GM19438 (cell line): ENCODE measurements around the gene PP2D1.
A peak's percentile ranks its signal among the peaks of the same experiment; 100 is the strongest.
"Not testable (repeated sequence)": the region's sequence is repeated elsewhere in the genome, so short reads cannot be mapped to it uniquely, and the experiment has no call there.

Source experiments
- ATAC-seq: cut with Tn5 transposase; IDR thresholded peaks from one replicate; pipeline ENCODE4 v1.9.1; 2021; ENCODE audit warnings: low read depth; ENCODE audit not compliant: unreplicated experiment

Gene PP2D1

DNA sequence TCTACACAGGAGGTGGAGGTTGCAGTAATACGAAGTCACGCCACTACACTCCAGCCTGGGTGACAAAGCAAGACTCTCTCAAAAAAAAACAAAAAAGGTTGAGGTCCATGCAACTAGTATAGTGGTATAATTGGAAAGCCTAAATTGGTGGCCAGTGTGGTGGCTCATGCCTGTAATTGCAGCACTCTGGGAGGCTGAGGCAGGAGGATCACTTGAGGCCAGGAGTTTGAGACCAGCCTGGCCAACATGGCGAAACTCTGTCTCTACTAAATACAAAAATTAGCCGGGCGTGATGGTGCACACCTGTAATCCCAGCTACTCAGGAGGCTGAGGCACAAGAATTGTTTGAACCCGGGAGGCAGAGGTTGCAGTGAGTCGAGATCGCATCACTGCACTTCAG, 23.2 kb downstream of the PP2D1 start:
- ATAC-seq, result not testable (repeated sequence)

DNA sequence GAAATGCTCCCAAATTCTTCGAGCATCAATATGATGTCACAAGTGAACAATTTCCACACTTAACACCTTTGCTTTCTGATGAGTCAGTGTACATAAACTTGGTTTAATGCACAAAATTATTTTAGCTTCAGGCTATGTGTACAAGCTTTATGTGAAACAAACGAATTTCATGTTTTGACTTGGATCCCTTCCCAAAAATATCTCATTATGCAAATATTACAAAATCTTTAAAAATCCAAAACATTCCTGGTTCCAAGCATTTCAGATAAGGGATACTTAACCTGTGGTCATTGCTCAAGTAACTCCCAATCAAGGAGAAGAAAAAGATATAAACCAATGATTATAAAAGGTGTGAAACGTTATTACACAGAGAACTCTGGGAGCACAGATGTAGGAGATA, 40.0 kb downstream of the PP2D1 start:
- no peak for ATAC-seq

- no peak for ATAC-seq
These were observed 41.7 kb downstream of the PP2D1 start for GRCh38 chr3:19970327-19970726.

DNA sequence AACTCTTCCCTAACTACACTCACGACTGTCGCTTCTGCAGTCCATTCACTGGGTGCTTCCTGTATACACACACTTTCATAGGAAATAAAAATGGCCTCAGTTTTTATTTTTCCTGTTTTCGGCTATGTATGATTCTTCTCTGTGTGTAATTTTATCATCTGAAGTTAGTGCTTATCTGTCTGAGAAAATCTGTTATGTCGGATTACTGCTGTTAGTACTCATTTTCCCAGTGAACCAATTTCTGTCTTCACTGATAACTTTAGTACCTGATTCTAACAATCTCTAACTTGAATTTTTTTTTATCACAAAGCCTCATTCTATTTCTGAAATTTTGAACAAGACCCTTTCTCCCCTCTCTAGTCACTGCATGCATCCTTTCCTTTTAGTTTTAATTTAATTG, 44.3 kb downstream of the PP2D1 start:
- ATAC-seq, result no peak

- ATAC-seq, result no peak
These were observed 44.9 kb downstream of the PP2D1 start for GRCh38 chr3:19967208-19967607.

DNA sequence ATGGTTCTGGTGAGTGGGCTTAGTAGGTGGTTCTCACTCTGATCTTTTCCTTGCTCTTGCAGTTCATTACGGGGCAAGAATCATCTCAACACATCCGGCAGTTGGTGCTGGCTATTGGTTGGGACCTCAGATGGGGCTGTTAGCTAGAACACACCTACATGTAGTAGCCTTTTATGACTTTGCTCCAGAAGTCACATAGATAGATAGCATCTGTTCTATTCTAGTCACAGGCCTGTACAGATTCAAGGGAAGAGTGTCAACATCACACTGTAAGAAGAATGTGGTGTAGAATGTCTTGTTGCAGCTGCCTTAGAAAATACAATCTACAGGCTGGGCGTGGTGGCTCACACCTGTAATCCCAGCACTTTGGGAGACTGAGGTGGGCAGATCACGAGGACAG, 50.1 kb downstream of the PP2D1 start:
- ATAC-seq, result no peak

- ATAC-seq, result no peak
These were observed 51.4 kb downstream of the PP2D1 start for GRCh38 chr3:19960696-19961095.

- ATAC-seq, result no peak
These were observed 52.6 kb downstream of the PP2D1 start for GRCh38 chr3:19959505-19959904.

DNA sequence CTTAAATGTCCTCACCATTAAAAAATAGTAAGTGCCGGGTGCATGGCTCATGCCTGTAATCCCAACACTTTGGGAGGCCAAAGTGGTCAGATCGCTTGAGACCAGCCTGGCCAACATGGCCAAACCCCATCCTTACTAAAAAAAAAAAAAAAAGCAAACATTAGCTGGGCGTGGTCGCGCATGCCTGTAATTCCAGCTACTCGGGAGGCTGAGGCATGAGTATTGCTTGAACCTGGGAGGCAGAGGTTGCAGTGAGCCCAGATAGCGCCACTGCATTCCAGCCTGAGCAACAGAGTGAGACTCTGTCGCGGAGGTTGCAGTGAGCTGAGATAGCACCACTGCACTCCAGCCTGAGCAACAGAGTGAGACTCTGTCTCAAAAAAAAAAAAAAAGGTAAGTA, 54.7 kb downstream of the PP2D1 start:
- not testable (repeated sequence) for ATAC-seq

DNA sequence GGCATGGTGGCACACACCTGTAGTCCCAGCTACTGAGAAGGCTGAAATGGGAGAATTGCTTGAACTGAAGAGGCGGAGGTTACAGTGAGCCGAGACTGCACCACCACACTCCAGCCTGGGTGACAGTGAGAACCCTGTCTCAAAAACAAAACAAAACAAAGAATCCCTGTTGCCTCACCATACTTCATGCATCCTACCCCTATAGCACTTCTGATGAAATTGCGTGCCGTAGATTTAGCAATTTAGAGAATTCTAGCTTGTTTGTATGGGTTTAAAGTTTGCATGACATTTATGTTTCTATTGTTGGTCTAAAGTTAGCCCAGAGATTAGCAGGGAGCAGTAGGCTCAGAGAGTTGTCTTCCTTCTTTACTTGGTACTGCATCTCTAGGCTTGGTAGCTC, 57.4 kb downstream of the PP2D1 start:
- ATAC-seq, result no peak

GRCh38 chr3:19950316-19950715, 61.7 kb downstream of the PP2D1 start:
- no peak for ATAC-seq

- ATAC-seq, result no peak
These were observed 63.9 kb downstream of the PP2D1 start for GRCh38 chr3:19948226-19948591.

DNA sequence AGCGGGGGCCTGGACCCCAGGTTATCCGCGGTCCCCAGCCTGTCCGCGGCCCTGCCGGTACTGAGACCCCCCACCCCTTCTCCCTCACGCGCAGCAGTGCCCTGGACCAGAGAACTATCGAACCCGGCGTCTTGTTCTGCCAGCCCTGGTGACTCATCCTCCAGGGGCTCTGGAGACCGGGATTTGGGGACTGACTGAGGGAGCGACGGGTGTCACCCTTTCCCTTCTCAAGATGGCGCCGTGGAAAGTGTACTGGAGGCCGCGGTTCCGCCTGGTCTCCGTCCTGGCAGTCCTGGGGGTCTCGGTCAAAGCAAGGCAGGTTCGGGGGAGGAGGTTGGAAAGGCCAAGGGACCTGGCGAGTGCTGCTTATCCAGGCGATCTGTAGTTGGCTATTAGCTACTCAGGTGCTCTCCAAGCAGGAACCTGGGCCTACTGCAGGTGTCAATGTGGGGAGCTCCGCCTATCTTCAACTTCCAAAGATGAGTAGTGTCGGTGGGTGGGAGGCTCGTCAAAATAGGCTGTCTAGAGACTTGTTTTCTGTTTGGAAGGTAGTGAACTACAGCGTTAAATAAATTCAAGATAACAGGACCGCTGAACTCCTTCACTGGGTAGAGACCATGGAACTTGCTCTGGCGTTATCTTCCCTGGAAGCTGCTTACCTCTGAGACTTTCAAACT, 64.4 kb downstream of the PP2D1 start:
- ATAC-seq, result peak; percentile 16

GRCh38 chr3:19946832-19947548, 65.1 kb downstream of the PP2D1 start, which contains the start of gene RAB5A:
Gene RAB5A, plus strand, starts transcription at chr3:19947097. Its CDS starts 3,802 bp downstream, at chr3:19950899.
- ATAC-seq, result peak; percentile 96

DNA sequence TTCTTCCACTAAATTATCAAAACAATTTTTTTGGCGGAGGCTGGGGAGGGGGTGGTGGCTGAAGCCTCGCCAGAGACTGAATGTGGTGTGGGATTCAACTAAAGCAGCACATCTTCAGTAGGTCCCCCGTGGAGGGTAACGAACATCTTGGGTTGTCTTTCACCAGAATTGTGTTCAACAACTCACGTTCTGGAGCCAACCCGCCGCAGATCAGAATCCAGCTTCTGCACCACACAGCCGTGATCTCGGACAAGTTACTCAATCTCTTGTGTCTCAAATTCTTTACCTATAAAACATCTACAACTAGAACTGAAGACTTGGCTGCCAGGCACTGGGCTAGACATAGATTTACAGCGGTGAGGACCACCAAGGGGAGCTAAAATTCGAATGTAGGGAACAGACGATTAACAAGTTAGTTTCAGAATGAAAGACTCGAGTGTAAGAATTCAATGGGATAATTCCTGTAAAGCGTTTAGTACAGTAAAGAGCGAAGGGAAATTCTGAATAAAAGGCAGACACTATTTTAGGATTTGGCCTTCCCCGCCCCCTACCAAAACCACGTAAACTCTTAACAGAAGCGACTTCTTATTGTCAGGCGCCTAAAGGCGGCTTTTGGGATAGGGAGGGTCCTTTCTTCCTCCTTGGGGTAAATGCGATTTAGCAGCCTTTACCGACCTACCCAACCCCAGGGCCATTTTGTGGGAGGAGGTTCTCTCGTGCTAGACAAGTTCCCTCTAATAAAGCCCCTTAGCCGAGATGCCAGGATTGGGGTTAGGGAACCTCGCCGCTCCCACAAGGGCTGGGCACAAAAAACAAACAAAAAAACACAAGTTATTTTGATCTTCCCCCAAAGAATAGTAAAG, 65.9 kb downstream of the PP2D1 start:
- peak; percentile 18 for ATAC-seq

DNA sequence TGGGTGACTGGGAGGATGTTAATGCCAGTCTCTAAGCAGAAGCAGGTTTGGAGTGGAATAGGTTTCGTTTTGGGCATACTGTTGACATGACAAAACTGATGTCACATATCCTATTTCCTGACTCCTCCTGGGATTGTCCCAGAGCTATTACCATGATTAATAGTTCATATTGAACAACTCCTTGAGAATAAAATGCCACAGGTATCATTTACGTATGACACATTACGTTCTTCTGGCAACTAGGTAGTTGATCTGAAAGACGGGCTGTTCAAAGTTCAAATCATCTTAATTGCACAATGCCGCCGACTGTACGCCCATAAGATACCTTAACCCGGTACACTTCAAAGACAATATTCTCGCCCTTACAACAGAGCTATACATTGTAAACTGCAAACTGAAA, 66.5 kb downstream of the PP2D1 start:
- no peak for ATAC-seq

GRCh38 chr3:19940643-19941042, 71.4 kb downstream of the PP2D1 start:
- ATAC-seq, result no peak

DNA sequence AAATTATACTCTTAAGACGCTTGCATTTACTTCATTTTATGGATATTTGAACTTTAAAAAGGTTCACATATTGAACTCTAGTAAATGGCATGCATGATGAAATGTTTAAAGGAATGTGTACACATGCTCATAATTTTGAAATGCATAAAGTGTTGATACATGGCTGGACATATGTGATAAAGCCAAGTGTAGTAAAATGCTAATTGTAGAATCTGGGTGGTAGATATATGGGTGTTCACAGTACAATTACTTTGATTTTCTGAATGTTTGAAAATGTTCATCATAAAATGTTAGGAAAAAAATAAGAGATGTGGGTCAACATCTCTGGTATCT, 73.8 kb downstream of the PP2D1 start:
- no peak for ATAC-seq

DNA sequence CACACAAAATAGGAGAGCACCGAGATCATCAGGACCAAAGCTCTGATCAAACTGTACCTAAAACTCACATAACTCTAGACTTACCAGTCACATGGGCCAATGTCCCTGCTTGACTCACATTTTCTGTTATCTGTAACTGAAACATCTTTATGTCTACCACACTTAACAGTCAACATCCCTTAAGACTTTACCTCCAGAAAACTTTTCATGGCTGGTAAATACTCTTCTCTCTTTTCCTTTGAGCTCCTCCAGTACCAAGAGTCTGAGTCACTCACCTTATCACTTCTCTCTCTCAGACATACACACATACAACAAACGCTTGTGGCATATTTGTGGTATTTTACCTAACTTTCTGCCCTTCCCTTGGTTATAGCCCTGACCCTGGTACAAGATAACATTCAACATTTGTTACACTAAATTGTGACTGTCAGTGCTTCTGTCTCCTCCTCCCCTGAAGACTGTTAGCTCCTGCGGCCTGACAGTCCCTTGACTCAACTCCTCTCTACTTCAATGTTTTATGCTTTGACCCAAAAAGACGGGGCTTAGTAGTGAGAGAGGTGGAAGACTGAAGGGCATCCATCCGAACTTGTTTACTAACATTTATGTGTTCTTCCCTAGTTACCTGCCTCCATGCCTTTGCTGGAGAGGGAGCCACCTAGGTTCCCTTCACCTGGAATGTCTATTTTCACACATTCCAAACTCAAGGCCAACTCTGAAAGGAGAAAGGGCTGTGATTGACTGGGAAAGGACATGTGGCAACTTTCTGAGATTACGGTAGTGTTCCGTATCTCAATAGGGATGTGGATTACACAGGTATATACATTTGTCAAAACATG, 74.4 kb downstream of the PP2D1 start:
- ATAC-seq, result no peak
